GM12878 (cell line): ENCODE results near the gene VPS52.

Experiments used
- EP300 ChIP-seq, 2 experiments: fragments of 150-350 bp in 1 of 2; IDR thresholded peaks; 2 replicates each; pipeline ENCODE4 v1.6.1; 2011 to 2012; ENCODE audit warnings: low read depth in 2 of 2, low read length in 2 of 2, borderline replicate concordance in 1 of 2, improper control_type of control experiment in 1 of 2, inconsistent platforms in 1 of 2; ENCODE audit not compliant: control insufficient read depth in 1 of 2
- EZH2 ChIP-seq: IDR thresholded peaks from 2 replicates; pipeline ENCODE4 v1.6.1; 2012; ENCODE audit warnings: low read depth, mild to moderate bottlenecking, control low read depth, inconsistent platforms, low read length, borderline replicate concordance; ENCODE audit not compliant: control insufficient read depth
- POLR2A ChIP-seq: IDR thresholded peaks from 2 replicates; pipeline ENCODE4 v1.6.1; 2011; ENCODE audit warnings: low read depth, mild to moderate bottlenecking, low read length
- TF ChIP-seq, protein P1 (sequence below): IDR thresholded peaks from 2 replicates; pipeline ENCODE4 v1.6.1; 2012; ENCODE audit warnings: mild to moderate bottlenecking, low read depth, low read length
- TF ChIP-seq, protein P2 (sequence below): fragments of 450-650 bp; IDR thresholded peaks from 2 replicates; pipeline ENCODE4 v1.6.1; 2017; ENCODE audit warnings: antibody characterized with exemption, mild to moderate bottlenecking, moderate library complexity
- TF ChIP-seq, protein P3 (sequence below), 3 experiments: IDR thresholded peaks in 2 of 3; conservative IDR thresholded peaks in 1 of 3; 2 replicates each; pipeline ENCODE4 v1.5.1; 2011; ENCODE audit warnings: low read depth in 3 of 3, low read length in 3 of 3, mild to moderate bottlenecking in 3 of 3, control low read depth in 2 of 3, moderate library complexity in 2 of 3, inconsistent platforms in 1 of 3, mixed read lengths in 1 of 3; ENCODE audit not compliant: control insufficient read depth in 2 of 3, insufficient read depth in 1 of 3; ENCODE audit errors: extremely low read depth in 1 of 3

DNA sequence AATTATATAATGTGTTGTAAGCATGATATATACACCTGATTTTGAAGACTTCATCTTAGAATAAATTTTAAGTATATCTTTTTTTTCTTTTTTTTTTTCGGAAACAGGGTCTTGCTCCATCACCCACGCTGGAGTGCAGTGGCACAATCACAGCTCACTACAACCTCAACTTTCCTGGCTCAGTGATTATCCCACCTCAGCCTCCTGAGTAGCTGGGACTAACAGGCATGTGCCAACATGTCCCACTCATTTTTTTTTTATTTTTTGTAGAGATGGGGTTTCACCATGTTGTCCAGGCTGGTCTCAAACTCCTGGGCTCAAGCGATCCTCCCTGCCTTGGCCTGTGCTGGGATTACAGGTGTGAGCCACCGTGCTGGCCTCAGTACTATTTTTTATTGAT, 17.1 kb downstream of the VPS52 start:
- TF ChIP-seq, protein P1, sequence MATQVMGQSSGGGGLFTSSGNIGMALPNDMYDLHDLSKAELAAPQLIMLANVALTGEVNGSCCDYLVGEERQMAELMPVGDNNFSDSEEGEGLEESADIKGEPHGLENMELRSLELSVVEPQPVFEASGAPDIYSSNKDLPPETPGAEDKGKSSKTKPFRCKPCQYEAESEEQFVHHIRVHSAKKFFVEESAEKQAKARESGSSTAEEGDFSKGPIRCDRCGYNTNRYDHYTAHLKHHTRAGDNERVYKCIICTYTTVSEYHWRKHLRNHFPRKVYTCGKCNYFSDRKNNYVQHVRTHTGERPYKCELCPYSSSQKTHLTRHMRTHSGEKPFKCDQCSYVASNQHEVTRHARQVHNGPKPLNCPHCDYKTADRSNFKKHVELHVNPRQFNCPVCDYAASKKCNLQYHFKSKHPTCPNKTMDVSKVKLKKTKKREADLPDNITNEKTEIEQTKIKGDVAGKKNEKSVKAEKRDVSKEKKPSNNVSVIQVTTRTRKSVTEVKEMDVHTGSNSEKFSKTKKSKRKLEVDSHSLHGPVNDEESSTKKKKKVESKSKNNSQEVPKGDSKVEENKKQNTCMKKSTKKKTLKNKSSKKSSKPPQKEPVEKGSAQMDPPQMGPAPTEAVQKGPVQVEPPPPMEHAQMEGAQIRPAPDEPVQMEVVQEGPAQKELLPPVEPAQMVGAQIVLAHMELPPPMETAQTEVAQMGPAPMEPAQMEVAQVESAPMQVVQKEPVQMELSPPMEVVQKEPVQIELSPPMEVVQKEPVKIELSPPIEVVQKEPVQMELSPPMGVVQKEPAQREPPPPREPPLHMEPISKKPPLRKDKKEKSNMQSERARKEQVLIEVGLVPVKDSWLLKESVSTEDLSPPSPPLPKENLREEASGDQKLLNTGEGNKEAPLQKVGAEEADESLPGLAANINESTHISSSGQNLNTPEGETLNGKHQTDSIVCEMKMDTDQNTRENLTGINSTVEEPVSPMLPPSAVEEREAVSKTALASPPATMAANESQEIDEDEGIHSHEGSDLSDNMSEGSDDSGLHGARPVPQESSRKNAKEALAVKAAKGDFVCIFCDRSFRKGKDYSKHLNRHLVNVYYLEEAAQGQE, result no peak
- TF ChIP-seq, protein P2, sequence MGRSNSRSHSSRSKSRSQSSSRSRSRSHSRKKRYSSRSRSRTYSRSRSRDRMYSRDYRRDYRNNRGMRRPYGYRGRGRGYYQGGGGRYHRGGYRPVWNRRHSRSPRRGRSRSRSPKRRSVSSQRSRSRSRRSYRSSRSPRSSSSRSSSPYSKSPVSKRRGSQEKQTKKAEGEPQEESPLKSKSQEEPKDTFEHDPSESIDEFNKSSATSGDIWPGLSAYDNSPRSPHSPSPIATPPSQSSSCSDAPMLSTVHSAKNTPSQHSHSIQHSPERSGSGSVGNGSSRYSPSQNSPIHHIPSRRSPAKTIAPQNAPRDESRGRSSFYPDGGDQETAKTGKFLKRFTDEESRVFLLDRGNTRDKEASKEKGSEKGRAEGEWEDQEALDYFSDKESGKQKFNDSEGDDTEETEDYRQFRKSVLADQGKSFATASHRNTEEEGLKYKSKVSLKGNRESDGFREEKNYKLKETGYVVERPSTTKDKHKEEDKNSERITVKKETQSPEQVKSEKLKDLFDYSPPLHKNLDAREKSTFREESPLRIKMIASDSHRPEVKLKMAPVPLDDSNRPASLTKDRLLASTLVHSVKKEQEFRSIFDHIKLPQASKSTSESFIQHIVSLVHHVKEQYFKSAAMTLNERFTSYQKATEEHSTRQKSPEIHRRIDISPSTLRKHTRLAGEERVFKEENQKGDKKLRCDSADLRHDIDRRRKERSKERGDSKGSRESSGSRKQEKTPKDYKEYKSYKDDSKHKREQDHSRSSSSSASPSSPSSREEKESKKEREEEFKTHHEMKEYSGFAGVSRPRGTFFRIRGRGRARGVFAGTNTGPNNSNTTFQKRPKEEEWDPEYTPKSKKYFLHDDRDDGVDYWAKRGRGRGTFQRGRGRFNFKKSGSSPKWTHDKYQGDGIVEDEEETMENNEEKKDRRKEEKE, result no peak
- TF ChIP-seq EZH2 (no peak), EP300 (IDR thresholded peaks at IDR 0.05; ENCODE audit: borderline replicate concordance in 1 of 2, control insufficient read depth in 1 of 2, low read depth in 2 of 2, low read length in 2 of 2) (no peak), POLR2A (no peak)
- TF ChIP-seq, protein P3, sequence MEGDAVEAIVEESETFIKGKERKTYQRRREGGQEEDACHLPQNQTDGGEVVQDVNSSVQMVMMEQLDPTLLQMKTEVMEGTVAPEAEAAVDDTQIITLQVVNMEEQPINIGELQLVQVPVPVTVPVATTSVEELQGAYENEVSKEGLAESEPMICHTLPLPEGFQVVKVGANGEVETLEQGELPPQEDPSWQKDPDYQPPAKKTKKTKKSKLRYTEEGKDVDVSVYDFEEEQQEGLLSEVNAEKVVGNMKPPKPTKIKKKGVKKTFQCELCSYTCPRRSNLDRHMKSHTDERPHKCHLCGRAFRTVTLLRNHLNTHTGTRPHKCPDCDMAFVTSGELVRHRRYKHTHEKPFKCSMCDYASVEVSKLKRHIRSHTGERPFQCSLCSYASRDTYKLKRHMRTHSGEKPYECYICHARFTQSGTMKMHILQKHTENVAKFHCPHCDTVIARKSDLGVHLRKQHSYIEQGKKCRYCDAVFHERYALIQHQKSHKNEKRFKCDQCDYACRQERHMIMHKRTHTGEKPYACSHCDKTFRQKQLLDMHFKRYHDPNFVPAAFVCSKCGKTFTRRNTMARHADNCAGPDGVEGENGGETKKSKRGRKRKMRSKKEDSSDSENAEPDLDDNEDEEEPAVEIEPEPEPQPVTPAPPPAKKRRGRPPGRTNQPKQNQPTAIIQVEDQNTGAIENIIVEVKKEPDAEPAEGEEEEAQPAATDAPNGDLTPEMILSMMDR (IDR thresholded peaks at IDR 0.05 in 2 of 3, conservative IDR thresholded peaks at IDR 0.05 in 1 of 3; ENCODE audit: control insufficient read depth in 2 of 3, extremely low read depth in 1 of 3, insufficient read depth in 1 of 3, low read depth in 3 of 3, low read length in 3 of 3), result no peak
